Measurements from ENCODE around the gene TMEM260.

The TMEM260 gene

GRCh38 chr14:56579345-56580220 is at the start of gene TMEM260:
TMEM260 (plus strand) TSS chr14:56579798; CDS start chr14:56579915, 117 bp downstream.
- Mint-ChIP-seq H3K4me3 (peak within 1 kb of the TSS; percentile 89 to 90 (median 90)), H3K9me3 (no peaks in the 10 kb centered on the region), H3K27ac (peak within 1 kb of the TSS; percentile 96 to 99 (median 98)), H3K36me3 (ENCODE audit: low read depth) (no peaks in the 10 kb centered on the region), H3K4me1 (peaks cover 17% of the 10 kb centered on the region), H3K27me3 (ENCODE audit: low read depth) (peaks cover 8% of the 10 kb centered on the region)
- TF ChIP-seq CTCF (IDR thresholded peaks at IDR 0.05; ENCODE audit: unreplicated experiment in 3 of 3), result peak; percentile 87 to 96 (median 94)

GRCh38 chr14:56532546-56532945 is 47.1 kb upstream of the TMEM260 start:
- Mint-ChIP-seq H3K4me1 (no peaks in the 10 kb centered on the region), H3K9me3 (no peaks in the 10 kb centered on the region), H3K36me3 (ENCODE audit: low read depth) (no peaks in the 10 kb centered on the region), H3K27me3 (ENCODE audit: low read depth) (peaks cover 3% of the 10 kb centered on the region), H3K27ac (no peak overlapping the region), H3K4me3 (no peak overlapping the region)
- no peak for TF ChIP-seq CTCF (IDR thresholded peaks at IDR 0.05; ENCODE audit: unreplicated experiment in 3 of 3)

- no peak for TF ChIP-seq CTCF (IDR thresholded peaks at IDR 0.05; ENCODE audit: unreplicated experiment in 3 of 3)
- Mint-ChIP-seq H3K27me3 (ENCODE audit: low read depth) (peaks cover 3% of the 10 kb centered on the region), H3K27ac (no peak overlapping the region), H3K4me1 (no peaks in the 10 kb centered on the region), H3K36me3 (ENCODE audit: low read depth) (no peaks in the 10 kb centered on the region), H3K4me3 (no peak overlapping the region), H3K9me3 (no peaks in the 10 kb centered on the region)
Observed at GRCh38 chr14:56534656-56535055, 44.9 kb upstream of the TMEM260 start.

- H3K27me3 Mint-ChIP-seq (ENCODE audit: low read depth), result peaks cover 7% of the 10 kb centered on the region
- H3K9me3 Mint-ChIP-seq, result no peaks in the 10 kb centered on the region
- no peaks in the 10 kb centered on the region for H3K36me3 Mint-ChIP-seq (ENCODE audit: low read depth)
- no peak overlapping the region for H3K4me3 Mint-ChIP-seq
- no peaks in the 10 kb centered on the region for H3K4me1 Mint-ChIP-seq
- no peak overlapping the region for H3K27ac Mint-ChIP-seq
- no peak for TF ChIP-seq CTCF (IDR thresholded peaks at IDR 0.05; ENCODE audit: unreplicated experiment in 3 of 3)
Observed at GRCh38 chr14:56539862-56540261, 39.7 kb upstream of the TMEM260 start.

GRCh38 chr14:56543436-56543835 is 36.2 kb upstream of the TMEM260 start:
- Mint-ChIP-seq H3K27me3 (ENCODE audit: low read depth) (peaks cover 7% of the 10 kb centered on the region), H3K4me1 (no peaks in the 10 kb centered on the region), H3K27ac (no peak overlapping the region), H3K36me3 (ENCODE audit: low read depth) (no peaks in the 10 kb centered on the region), H3K4me3 (no peak overlapping the region), H3K9me3 (no peaks in the 10 kb centered on the region)
- TF ChIP-seq CTCF (IDR thresholded peaks at IDR 0.05; ENCODE audit: unreplicated experiment in 3 of 3), result no peak

GRCh38 chr14:56549721-56550120 is 29.9 kb upstream of the TMEM260 start:
- Mint-ChIP-seq H3K27me3 (ENCODE audit: low read depth) (peaks cover 3% of the 10 kb centered on the region), H3K27ac (no peak overlapping the region), H3K4me1 (peaks cover 9% of the 10 kb centered on the region), H3K9me3 (no peaks in the 10 kb centered on the region), H3K4me3 (no peak overlapping the region), H3K36me3 (ENCODE audit: low read depth) (no peaks in the 10 kb centered on the region)
- TF ChIP-seq CTCF (IDR thresholded peaks at IDR 0.05; ENCODE audit: unreplicated experiment in 3 of 3), result no peak
